NCI-H1417 treated with DMSO at 0.1 percent for 48 hours (cell line): ENCODE results near the gene NPFF.
"Not testable (repeated sequence)": the region's sequence is repeated elsewhere in the genome, so short reads cannot be mapped to it uniquely, and the experiment has no call there.

ENCODE experiments used
- DNase-seq: peaks from one replicate; lab custom pipeline; 2025; lab: John Stamatoyannopoulos, UW

The NPFF gene

GRCh38 chr12:53495903-53496751 is 11.2 kb downstream of the NPFF start:
- no peak for DNase-seq

- no peak for DNase-seq
Measured at GRCh38 chr12:53493610-53494391, 13.5 kb downstream of the NPFF start.

GRCh38 chr12:53492830-53493609 is 14.3 kb downstream of the NPFF start:
- DNase-seq: peak; percentile 39

- DNase-seq: no peak
Measured at GRCh38 chr12:53492188-53492587, 15.1 kb downstream of the NPFF start.

- DNase-seq: no peak
Measured at GRCh38 chr12:53489242-53489864, 17.9 kb downstream of the NPFF start.

- DNase-seq: no peak
Measured at GRCh38 chr12:53486736-53487487, 20.4 kb downstream of the NPFF start.

GRCh38 chr12:53485955-53486735 is 21.1 kb downstream of the NPFF start:
- DNase-seq: no peak

GRCh38 chr12:53484686-53485575 is 22.4 kb downstream of the NPFF start:
- DNase-seq: no peak

- no peak for DNase-seq
Measured at GRCh38 chr12:53483979-53484377, 23.3 kb downstream of the NPFF start.

- no peak for DNase-seq
Measured at GRCh38 chr12:53483225-53483978, 23.9 kb downstream of the NPFF start.

- no peak for DNase-seq
Measured at GRCh38 chr12:53482626-53483168, 24.6 kb downstream of the NPFF start.

GRCh38 chr12:53481939-53482586 is 25.2 kb downstream of the NPFF start:
- DNase-seq: no peak

- not testable (repeated sequence) for DNase-seq
Measured at GRCh38 chr12:53481458-53481857, 25.8 kb downstream of the NPFF start.

GRCh38 chr12:53480491-53481442 is 26.5 kb downstream of the NPFF start:
- no peak for DNase-seq

- no peak for DNase-seq
Measured at GRCh38 chr12:53479331-53479730, 28.0 kb downstream of the NPFF start.

GRCh38 chr12:53478865-53479264 is 28.4 kb downstream of the NPFF start:
- no peak for DNase-seq

- DNase-seq: no peak
Measured at GRCh38 chr12:53476769-53477209, 30.5 kb downstream of the NPFF start.
